ENCODE measurements around the gene DHRSX. TPM values are rescaled to one million over a fixed set of nuclear protein-coding genes. Genes with fewer than 3 reads are reported as not detected.

Gene DHRSX
- total and polyA plus RNA-seq, 2 of the 13 experiments (the other 11 are each of a cell fraction or from before 2014, with no cell fraction given), result 15.5 to 24.3 TPM

- no peak for TF ChIP-seq ZNF18 (CRISPR knock-in tag; IDR thresholded peaks at IDR 0.05; ENCODE audit: insufficient replicate concordance)
- TF ChIP-seq HNRNPLL (IDR thresholded peaks at IDR 0.05; ENCODE audit: low read depth, low read length, poor library complexity, severe bottlenecking), result no peak
- no peak for TF ChIP-seq SAFB2 (CRISPR knock-in tag; IDR thresholded peaks at IDR 0.05; ENCODE audit: borderline replicate concordance, low read depth)
- TF ChIP-seq SIX4 (CRISPR knock-in tag; IDR thresholded peaks at IDR 0.05), result no peak
- no peak for TF ChIP-seq MTF1 (CRISPR knock-in tag; IDR thresholded peaks at IDR 0.05)
- no peak for TF ChIP-seq ZNF784 (CRISPR knock-in tag; IDR thresholded peaks at IDR 0.05; ENCODE audit: borderline replicate concordance)
These were observed 157.4 kb downstream of the DHRSX start (continued) for GRCh38 chrX:2343413-2343812.

GRCh38 chrX:2342874-2343273, 157.9 kb downstream of the DHRSX start:
- WGBS (ENCODE audit: low lambda C conversion rate), result 86% methylated on average over 7 of the region's 7 CpGs
- no peaks in the 10 kb centered on the region; a peak in 1 of 5 replicates for H3K36me3 ChIP-seq (replicated peaks in 1 of 2; ENCODE audit: control insufficient read depth in 1 of 2, insufficient read depth in 2 of 2, low read length in 2 of 2)
- TF ChIP-seq ZMYM2 (CRISPR knock-in tag; IDR thresholded peaks at IDR 0.05) (no peak), NRL (CRISPR knock-in tag; IDR thresholded peaks at IDR 0.05; ENCODE audit: borderline replicate concordance) (no peak), NFE2L1 (CRISPR knock-in tag; IDR thresholded peaks at IDR 0.05; ENCODE audit: borderline replicate concordance) (no peak), MLXIP (CRISPR knock-in tag; IDR thresholded peaks at IDR 0.05; ENCODE audit: borderline replicate concordance) (no peak), ZNF460 (CRISPR knock-in tag; IDR thresholded peaks at IDR 0.05; ENCODE audit: borderline replicate concordance) (no peak), KLF12 (CRISPR knock-in tag; IDR thresholded peaks at IDR 0.05; ENCODE audit: borderline replicate concordance) (no peak)
- no peak overlapping the region for H3K4me3 ChIP-seq (replicated peaks in 1 of 3; ENCODE audit: insufficient read depth in 1 of 3, low read depth in 2 of 3, low read length in 3 of 3)
- peaks cover 10% of the 10 kb centered on the region for H3K4me1 ChIP-seq (ENCODE audit: insufficient read depth, low read length)
- intact Hi-C loops (cut with micrococcal nuclease; ENCODE audit: unreplicated experiment) (no loop called here), in situ Hi-C loops (cut with HindIII; ENCODE audit: extremely low pct_ligation_motif_present, low pct_unique_long_range_greater_than_20kb) (no loop called here)
- BruUV-seq (replicated peaks), result no TSS peak
- ChIA-PET CTCF (ENCODE audit: low intra/inter-chr PET ratio, low total read pairs) (no interaction called here), POLR2A (no interaction called here)
- no peaks in the 10 kb centered on the region for H3K79me2 ChIP-seq (ENCODE audit: insufficient read depth, low read length)
- no peaks in the 10 kb centered on the region for H3K27me3 ChIP-seq (ENCODE audit: control insufficient read depth in 1 of 2, insufficient read depth in 2 of 2, low read length in 2 of 2)
- no peak overlapping the region for H3K27ac ChIP-seq (ENCODE audit: extremely low read length, insufficient read depth, low read length)
- no peak overlapping the region for H3K4me2 ChIP-seq (ENCODE audit: low read depth, low read length)
- DNase-seq (ENCODE audit: low spot score) (no peak), FAIRE-seq (no peak), ATAC-seq (no peak)
- H3K9me3 ChIP-seq (ENCODE audit: low read length), result no peaks in the 10 kb centered on the region
- no peak overlapping the region for H3K9ac ChIP-seq (ENCODE audit: insufficient read depth, low read depth, low read length)
- H2AFZ ChIP-seq (ENCODE audit: low read length), result no peak overlapping the region
- no peaks in the 10 kb centered on the region for H4K20me1 ChIP-seq (ENCODE audit: insufficient read depth, low read length)

Data from HepG2 (cell line).